Vagina (tissue), 2 donors: ENCODE measurements around the gene PCBP3.

ENCODE experiments used
- POLR2A ChIP-seq, 2 donors: fragments of 450-650 bp; IDR thresholded peaks; one replicate each; pipeline ENCODE4 v1.6.1; 2017; ENCODE audit warnings: antibody characterized with exemption in 2 of 2, mild to moderate bottlenecking in 2 of 2, moderate library complexity in 2 of 2
- POLR2AphosphoS5 ChIP-seq, 2 donors: sonication (generic); formaldehyde crosslinking; IDR thresholded peaks; one replicate each; pipeline ENCODE4 v1.9.0; 2017; ENCODE audit warnings: antibody characterized with exemption in 2 of 2, mild to moderate bottlenecking in 2 of 2, low read depth in 1 of 2; ENCODE audit not compliant: insufficient read depth in 1 of 2
- TF ChIP-seq, protein P1 (sequence below), 3 experiments: fragments of 450-650 bp in 2 of 3; fragments of 200-600 bp in 1 of 3; sonication (generic) in 1 of 3; IDR thresholded peaks; one replicate each; pipeline ENCODE4 v1.5.1; 2017 to 2019; ENCODE audit warnings: antibody characterized with exemption in 3 of 3, mild to moderate bottlenecking in 2 of 3, moderate library complexity in 2 of 3

DNA sequence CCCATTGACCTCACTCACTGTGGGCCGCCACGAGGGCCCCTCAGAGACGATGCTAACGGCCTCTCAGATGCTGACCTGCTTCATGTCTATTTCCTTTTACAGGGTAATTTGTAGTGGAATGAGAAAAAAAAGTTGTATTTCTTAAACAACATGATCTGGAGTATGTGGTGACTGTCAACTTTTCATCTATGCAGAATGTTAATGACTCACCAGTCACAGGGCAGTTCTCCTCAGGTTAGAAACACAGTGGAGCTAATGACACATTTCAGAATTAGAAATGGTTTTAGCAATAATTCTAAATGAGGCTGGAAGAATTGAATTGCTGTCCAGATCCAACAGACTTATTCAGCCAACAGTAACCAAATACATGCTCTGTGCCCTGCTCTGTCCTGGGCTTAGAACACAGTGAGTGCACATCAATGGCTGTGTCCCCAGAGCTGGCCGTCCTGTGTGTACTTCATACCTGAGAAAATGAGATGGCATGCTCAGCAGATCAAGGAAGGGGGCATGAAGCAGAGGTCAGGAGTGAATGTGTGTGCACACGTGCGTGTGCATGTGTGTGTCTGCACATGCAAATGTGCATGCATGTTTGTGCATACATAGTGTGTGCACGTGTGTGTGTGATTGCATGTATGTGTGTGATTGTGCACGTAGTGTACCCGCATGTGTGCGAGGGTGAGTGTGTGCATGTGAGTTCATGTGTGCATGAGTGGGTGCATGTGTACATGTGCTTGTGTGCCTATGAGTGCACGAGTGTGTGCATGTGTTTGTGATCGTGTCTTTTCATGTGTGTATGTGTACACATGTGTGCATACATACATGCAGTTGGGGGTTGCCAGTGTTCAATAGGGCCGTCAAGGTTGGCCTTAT lies 145.3 kb downstream of the PCBP3 start:
- TF ChIP-seq, protein P1, sequence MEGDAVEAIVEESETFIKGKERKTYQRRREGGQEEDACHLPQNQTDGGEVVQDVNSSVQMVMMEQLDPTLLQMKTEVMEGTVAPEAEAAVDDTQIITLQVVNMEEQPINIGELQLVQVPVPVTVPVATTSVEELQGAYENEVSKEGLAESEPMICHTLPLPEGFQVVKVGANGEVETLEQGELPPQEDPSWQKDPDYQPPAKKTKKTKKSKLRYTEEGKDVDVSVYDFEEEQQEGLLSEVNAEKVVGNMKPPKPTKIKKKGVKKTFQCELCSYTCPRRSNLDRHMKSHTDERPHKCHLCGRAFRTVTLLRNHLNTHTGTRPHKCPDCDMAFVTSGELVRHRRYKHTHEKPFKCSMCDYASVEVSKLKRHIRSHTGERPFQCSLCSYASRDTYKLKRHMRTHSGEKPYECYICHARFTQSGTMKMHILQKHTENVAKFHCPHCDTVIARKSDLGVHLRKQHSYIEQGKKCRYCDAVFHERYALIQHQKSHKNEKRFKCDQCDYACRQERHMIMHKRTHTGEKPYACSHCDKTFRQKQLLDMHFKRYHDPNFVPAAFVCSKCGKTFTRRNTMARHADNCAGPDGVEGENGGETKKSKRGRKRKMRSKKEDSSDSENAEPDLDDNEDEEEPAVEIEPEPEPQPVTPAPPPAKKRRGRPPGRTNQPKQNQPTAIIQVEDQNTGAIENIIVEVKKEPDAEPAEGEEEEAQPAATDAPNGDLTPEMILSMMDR (IDR thresholded peaks at IDR 0.05): no peak
- no peak for TF ChIP-seq POLR2AphosphoS5 (IDR thresholded peaks at IDR 0.05; ENCODE audit: insufficient read depth in 1 of 2, low read depth in 1 of 2)
- TF ChIP-seq POLR2A (IDR thresholded peaks at IDR 0.05): no peak
